ENCODE results near the gene ANP32A.

DNA sequence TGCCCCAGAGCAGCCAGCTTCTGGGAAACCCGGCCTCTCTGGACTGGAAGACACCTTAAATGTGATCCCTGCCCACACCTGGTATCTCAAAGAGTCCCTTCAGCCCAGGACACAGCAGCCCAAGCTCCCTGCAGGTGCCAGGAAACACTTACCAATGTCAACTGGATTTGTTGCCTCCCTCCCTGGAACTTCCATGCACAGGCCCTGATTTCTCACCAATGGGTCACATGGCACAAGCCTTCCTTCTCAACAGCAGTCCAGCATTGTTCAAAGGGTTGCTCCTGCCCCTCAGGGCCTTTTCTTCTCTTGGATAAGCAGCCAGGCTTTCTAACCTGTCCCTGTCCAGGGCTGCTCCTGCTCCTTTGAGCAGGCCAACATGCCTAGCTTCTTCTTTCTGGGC is 31.6 kb downstream of the ANP32A start:
- TF ChIP-seq, protein P1, sequence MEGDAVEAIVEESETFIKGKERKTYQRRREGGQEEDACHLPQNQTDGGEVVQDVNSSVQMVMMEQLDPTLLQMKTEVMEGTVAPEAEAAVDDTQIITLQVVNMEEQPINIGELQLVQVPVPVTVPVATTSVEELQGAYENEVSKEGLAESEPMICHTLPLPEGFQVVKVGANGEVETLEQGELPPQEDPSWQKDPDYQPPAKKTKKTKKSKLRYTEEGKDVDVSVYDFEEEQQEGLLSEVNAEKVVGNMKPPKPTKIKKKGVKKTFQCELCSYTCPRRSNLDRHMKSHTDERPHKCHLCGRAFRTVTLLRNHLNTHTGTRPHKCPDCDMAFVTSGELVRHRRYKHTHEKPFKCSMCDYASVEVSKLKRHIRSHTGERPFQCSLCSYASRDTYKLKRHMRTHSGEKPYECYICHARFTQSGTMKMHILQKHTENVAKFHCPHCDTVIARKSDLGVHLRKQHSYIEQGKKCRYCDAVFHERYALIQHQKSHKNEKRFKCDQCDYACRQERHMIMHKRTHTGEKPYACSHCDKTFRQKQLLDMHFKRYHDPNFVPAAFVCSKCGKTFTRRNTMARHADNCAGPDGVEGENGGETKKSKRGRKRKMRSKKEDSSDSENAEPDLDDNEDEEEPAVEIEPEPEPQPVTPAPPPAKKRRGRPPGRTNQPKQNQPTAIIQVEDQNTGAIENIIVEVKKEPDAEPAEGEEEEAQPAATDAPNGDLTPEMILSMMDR (conservative IDR thresholded peaks at IDR 0.05 in 1 of 2, IDR thresholded peaks at IDR 0.05 in 1 of 2; ENCODE audit: extremely low read depth in 1 of 2, insufficient read depth in 1 of 2, low read depth in 1 of 2, low read length in 2 of 2): no peak
- no peak for TF ChIP-seq EZH2 (IDR thresholded peaks at IDR 0.05; ENCODE audit: borderline replicate concordance, low read length)

Measured in mammary epithelial cell (primary cell).